Transverse colon (tissue), 4 donors: ENCODE results near the gene LRP1B.

Experiments used
- CTCF ChIP-seq, 5 experiments: fragments of 200-600 bp in 3 of 5; fragments of 450-650 bp in 2 of 5; sonication (generic) in 3 of 5; IDR thresholded peaks; 1 replicate in 2 of 5; 2 replicates in 3 of 5; pipeline ENCODE4 v1.5.1; 2016 to 2017; ENCODE audit warnings: antibody characterized with exemption in 5 of 5, inconsistent platforms in 3 of 5, mild to moderate bottlenecking in 2 of 5, moderate library complexity in 1 of 5
- POLR2A ChIP-seq: fragments of 450-650 bp; IDR thresholded peaks from one replicate; pipeline ENCODE4 v1.6.1; 2016; ENCODE audit warnings: antibody characterized with exemption, mild to moderate bottlenecking, moderate library complexity
- POLR2AphosphoS5 ChIP-seq, 3 donors: sonication (generic); formaldehyde crosslinking; IDR thresholded peaks; one replicate each; pipeline ENCODE4 v1.6.1; 2016; ENCODE audit warnings: antibody characterized with exemption in 3 of 3

- no peak for TF ChIP-seq CTCF (IDR thresholded peaks at IDR 0.05)
- TF ChIP-seq POLR2A, result no peak
- no peak for TF ChIP-seq POLR2AphosphoS5 (IDR thresholded peaks at IDR 0.05)
These were observed 99.2 kb downstream of the LRP1B start for GRCh38 chr2:142031656-142032055.
